DMS53 treated with DMSO at 0.1 percent for 48 hours (cell line): ENCODE results near the gene GABRP.
"Not testable (repeated sequence)": the region's sequence is repeated elsewhere in the genome, so short reads cannot be mapped to it uniquely, and the experiment has no call there.

Experiments used
- DNase-seq: peaks from one replicate; lab custom pipeline; 2025; ENCODE audit not compliant: unreplicated experiment; lab: John Stamatoyannopoulos, UW

Gene GABRP

GRCh38 chr5:170755679-170756456 lies 27.7 kb upstream of the GABRP start:
- DNase-seq: peak; percentile 31

GRCh38 chr5:170756691-170757090 lies 26.8 kb upstream of the GABRP start:
- no peak for DNase-seq

GRCh38 chr5:170757182-170757601 lies 26.3 kb upstream of the GABRP start:
- DNase-seq: peak; percentile 81

DNA sequence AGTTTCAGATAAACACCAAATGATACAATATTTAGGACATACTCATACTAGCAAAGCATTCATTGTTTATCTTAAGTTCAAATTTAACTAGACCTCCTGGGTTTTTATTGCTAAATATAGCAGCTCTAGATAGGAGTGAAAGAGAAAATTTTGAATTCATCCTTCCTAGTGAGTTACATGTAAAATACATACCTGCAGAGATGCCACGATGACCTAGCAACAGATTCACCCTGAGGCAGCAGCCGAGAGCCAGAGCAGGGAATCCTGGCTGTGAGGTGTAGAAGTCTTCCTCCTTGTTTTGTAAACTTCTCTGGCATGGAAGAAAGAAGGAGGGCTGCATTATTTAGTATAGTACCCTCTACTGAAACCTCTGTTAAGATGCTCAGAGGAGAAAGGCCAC lies 25.9 kb upstream of the GABRP start:
- no peak for DNase-seq

DNA sequence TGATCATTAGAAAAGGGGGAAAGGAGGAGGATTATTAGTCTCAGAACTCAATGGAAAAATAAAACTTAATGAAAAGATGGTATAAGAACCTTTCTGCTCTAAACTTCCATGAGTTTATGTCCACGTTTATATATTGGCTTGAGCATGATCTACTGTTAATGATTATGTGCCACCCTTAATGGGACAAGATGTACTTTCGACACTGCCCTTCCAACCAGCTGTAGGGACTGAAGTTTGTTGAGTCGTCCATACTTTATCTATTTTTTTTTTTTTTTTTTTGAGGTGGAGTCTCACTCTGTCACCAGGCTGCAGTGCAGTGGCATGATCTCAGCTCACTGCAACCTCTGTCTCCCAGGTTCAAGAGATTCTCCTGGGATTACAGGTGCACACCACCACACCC lies 25.0 kb upstream of the GABRP start:
- DNase-seq: no peak

DNA sequence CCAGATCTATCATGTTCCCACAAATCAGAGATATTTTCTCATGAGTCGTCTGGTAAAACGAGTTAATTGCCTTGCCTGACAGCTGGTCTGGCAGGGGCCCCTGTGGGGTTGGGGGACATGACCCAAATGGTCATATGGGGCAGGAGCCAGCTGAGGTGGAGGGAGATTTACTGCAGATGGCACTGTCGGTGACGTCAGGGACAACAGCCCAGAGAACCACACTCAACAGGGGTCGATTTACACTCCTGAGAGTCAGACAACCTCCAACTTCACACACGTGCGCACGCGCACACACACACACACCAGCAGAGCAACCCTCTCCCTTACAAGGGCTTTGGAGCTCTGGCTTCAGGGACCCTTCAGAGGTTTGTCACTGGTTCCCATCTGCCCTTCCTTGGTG lies 23.4 kb upstream of the GABRP start:
- no peak for DNase-seq

- no peak for DNase-seq
These were observed 22.3 kb upstream of the GABRP start for GRCh38 chr5:170761048-170761707.

DNA sequence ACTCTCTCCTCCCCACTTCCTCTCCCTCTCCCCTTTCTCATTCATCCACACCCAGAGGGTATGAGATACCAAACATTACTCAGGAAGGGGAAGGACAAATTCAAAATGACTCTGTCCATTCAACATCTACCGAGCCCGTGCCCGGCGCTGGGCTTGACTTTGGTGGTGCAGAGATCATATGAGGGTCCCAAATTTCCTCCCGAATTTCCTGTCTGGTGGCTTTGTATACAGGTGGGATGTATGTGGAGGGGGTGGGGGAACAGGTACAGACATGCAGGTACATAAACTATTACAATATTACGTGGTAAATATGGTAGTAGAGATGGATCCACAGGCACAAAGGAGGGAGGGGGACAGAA lies 21.8 kb upstream of the GABRP start:
- DNase-seq: no peak

DNA sequence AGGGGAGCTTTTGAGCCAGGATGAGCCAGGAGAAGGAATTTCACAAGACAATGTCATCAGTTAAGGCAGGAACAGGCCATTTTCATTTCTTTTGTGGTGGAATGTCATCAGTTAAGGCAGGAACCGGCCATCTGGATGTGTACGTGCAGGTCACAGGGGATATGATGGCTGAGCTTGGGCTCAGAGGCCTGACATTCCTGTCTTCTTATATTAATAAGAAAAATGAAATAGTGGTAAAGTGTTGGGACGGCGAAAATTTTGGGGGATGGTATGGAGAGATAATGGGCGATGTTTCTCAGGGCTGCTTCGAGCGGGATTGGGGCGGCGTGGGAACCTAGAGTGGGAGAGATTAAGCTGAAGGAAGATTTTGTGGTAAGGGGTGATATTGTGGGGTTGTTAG lies 21.2 kb upstream of the GABRP start:
- DNase-seq: not testable (repeated sequence)

DNA sequence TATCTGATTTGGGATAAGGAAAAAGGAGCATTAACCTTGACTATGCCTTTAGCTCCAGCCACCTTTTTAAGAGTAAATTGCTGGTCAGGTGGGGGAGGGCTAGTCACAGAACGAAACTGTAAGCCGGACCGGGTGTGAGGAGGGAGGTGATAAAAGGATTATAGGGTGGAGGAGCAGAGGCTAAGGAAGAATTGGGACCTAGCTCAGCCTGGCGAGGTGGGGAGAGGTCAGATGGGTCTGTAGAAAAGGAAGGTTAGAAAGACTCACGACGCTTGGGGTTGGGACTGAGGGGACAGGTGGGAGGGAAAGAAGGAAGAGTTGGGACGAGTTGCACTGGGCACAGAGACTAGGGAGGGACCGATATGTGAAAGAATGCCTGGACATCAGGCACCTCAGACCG lies 17.7 kb upstream of the GABRP start:
- not testable (repeated sequence) for DNase-seq

- no peak for DNase-seq
These were observed 14.3 kb upstream of the GABRP start for GRCh38 chr5:170769246-170769645.

GRCh38 chr5:170769898-170770416 lies 13.6 kb upstream of the GABRP start:
- no peak for DNase-seq

GRCh38 chr5:170771496-170771895 lies 12.0 kb upstream of the GABRP start:
- no peak for DNase-seq

GRCh38 chr5:170773024-170773985 lies 10.2 kb upstream of the GABRP start:
- no peak for DNase-seq

DNA sequence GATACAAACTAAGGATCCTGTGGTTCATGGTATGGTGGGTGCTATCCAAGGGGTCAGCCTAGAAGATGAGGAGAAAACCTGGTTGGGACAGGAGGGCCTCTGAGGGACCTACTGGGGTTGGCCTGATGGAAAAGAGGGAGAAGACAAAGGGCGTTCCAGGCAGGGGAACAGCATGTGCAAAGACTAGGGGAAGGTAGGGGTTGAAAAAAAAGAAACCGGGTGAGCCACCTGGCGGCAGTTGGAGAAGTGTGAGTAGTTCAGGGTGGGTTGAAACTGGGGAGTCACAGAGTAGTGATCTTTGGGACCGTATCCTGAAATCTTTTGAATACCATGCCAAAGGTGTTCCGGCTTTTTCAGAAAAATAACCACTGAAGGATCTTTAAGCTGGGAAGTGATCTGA lies 8.7 kb upstream of the GABRP start:
- no peak for DNase-seq

DNA sequence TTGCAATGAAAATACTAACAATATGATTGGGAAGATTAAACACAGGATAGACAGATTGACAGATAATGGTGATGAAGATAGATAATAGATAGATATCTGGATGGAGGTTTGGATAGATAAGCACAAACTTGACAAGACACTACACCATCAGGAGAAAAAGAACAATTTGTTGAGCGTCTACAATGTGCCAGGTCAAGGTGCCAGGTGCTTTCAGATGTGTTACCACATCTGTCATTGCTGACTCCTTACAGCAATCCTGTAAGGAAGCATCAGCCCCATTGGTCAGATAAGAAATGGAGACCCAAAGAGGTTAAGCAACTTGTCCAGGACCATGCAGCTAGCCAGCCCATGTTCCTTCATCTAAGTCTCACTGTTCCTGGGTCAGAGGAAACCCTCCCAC lies 1.6 kb upstream of the GABRP start:
- DNase-seq: no peak

- no peak for DNase-seq
These were observed 1.1 kb upstream of the GABRP start for GRCh38 chr5:170782438-170782837.

DNA sequence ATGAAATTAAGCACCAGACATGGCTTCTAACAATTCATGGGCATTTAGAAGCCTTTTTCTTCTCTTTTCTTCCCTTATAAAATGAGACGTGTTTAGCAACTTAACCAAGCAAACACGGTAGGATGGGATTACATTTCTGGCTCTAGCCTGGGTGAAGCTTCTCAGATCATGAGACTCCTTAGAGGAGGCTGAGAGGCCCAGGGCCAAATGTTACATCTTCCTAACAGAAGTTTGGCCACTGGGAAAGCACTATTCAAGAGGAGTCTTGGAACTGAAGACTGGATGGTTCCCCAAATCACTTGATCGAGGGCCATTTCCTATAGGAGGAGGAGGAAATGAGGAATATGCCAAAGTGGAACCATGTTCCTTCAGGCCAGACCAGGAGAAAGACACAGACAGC lies 1.9 kb downstream of the GABRP start:
- no peak for DNase-seq

- no peak for DNase-seq
These were observed 3.7 kb downstream of the GABRP start for GRCh38 chr5:170787216-170787615.

DNA sequence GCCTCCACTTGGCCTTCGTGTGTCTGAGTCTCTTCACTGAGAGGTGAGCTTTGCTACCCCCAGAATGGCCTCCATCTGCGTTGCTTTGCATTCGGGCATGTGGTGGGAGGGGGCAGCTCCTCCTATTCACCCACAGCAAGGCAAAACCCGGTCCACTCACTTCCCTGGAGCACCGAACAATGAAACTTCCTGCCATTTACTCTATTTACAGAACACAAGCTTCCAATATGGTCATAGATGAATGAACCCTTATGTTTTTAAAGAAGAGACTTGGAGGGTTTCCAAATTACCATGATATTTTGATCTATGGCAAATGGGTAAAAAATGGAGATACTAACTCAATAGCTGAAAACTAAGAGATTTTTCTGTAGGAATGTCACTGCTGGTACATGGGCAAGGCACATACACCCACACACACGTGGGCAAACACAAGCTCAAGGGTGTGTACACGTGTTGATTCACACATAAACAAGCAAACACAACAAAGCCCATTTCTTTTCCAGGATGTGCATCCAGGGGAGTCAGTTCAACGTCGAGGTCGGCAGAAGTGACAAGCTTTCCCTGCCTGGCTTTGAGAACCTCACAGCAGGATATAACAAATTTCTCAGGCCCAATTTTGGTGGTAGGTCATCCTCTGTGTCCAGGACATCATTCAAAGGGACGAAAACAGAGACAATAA lies 5.2 kb downstream of the GABRP start:
- DNase-seq: no peak
